ENCODE measurements around the gene FAF2. TPM values are rescaled to one million over a fixed set of nuclear protein-coding genes. Genes with fewer than 3 reads are reported as not detected.

FAF2 gene
- total RNA-seq, 4 donors from 2014 or later: 12.3 to 47.8 (median 32.5) TPM

DNA sequence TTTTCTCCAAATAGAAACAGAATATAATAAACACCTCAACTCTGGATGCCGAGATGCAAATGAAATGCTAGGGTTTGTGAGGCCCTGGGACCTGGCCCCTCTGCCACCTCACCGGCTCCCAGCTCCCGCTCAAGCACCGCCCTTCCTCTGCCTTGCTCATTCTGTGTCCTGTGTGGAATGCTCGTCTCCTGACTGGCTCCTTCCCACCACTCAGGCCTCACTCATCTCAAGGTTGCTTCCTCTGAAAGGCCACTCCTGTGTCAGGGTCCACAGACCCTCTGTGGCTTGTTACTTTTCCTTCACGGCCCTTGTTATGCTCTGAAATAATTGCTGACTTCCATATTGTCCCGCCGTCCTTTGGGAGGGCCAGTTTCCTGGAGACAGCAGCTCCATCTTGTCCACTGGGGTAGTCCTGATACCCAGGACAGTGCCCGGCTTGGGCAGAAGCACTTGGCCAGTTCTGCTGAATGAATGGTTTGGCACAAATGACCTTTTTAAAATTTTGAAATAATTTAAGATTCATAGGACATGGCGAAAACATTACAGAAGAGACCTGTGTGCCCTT lies 73.6 kb downstream of the FAF2 start:
- no peak for DNase-seq
- H3K4me1 ChIP-seq: no peaks in the 10 kb centered on the region
- intact Hi-C loops (cut with DNase I; ENCODE audit: low total_unique reads): no loop called here
- H3K36me3 ChIP-seq: no peaks in the 10 kb centered on the region
- TF ChIP-seq, protein P1, sequence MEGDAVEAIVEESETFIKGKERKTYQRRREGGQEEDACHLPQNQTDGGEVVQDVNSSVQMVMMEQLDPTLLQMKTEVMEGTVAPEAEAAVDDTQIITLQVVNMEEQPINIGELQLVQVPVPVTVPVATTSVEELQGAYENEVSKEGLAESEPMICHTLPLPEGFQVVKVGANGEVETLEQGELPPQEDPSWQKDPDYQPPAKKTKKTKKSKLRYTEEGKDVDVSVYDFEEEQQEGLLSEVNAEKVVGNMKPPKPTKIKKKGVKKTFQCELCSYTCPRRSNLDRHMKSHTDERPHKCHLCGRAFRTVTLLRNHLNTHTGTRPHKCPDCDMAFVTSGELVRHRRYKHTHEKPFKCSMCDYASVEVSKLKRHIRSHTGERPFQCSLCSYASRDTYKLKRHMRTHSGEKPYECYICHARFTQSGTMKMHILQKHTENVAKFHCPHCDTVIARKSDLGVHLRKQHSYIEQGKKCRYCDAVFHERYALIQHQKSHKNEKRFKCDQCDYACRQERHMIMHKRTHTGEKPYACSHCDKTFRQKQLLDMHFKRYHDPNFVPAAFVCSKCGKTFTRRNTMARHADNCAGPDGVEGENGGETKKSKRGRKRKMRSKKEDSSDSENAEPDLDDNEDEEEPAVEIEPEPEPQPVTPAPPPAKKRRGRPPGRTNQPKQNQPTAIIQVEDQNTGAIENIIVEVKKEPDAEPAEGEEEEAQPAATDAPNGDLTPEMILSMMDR (IDR thresholded peaks at IDR 0.05): no peak
- TF ChIP-seq POLR2A (IDR thresholded peaks at IDR 0.05): no peak
- no peak overlapping the region for H3K4me3 ChIP-seq
- H3K27me3 ChIP-seq: no peaks in the 10 kb centered on the region
- H3K9me3 ChIP-seq: no peaks in the 10 kb centered on the region
- no peak overlapping the region for H3K27ac ChIP-seq

DNA sequence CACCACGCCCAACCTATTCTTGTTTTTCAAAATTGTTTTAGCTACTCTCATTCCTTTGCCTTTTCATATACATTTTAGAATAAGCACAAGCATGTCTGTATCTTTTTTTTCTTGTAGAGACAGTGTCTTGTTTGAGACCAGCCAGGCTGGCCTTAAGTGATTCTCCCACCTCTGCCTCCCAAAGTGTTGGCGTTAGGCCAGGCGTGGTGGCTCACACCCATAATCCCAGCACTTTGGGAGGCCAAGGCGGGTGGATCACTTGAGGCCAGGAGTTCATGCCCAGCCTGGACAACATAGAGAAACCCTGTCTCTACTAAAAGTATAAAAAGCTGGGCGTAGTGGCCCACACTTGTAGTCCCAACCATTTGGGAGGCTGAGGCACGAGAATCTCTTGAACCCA lies 76.0 kb downstream of the FAF2 start:
- Histone ChIP-seq H3K36me3 (no peaks in the 10 kb centered on the region), H3K9me3 (no peaks in the 10 kb centered on the region), H3K27me3 (no peaks in the 10 kb centered on the region), H3K4me3 (no peak overlapping the region), H3K27ac (no peak overlapping the region), H3K4me1 (no peaks in the 10 kb centered on the region)
- DNase-seq: no peak
- TF ChIP-seq POLR2A (IDR thresholded peaks at IDR 0.05): no peak
- TF ChIP-seq, protein P1 (IDR thresholded peaks at IDR 0.05): no peak
- intact Hi-C loops (cut with DNase I; ENCODE audit: low total_unique reads): no loop called here

DNA sequence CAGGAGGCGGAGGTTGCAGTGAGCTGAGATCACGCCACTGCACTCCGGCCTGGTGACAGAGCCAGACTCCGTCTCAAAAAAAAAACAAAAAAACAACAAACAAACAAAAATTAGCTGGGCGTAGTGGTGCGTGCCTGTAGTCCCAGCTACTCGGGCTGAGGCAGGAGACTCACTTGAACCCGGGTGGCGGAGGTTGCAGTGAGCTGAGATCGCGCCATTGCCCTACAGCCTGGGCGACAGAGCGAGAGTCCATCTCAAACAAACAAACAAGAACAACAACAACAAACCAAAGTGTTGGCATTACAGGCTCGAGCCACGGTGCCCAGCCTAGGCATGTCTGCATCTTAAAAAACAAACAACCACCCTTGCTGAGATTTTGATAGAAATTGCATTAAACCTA lies 76.8 kb downstream of the FAF2 start:
- no peaks in the 10 kb centered on the region for H3K4me1 ChIP-seq
- no peaks in the 10 kb centered on the region for H3K27me3 ChIP-seq
- no peaks in the 10 kb centered on the region for H3K36me3 ChIP-seq
- TF ChIP-seq, protein P1 (IDR thresholded peaks at IDR 0.05): no peak
- TF ChIP-seq POLR2A (IDR thresholded peaks at IDR 0.05): no peak
- no peaks in the 10 kb centered on the region for H3K9me3 ChIP-seq
- no peak for DNase-seq
- H3K4me3 ChIP-seq: no peak overlapping the region
- H3K27ac ChIP-seq: no peak overlapping the region
- intact Hi-C loops (cut with DNase I; ENCODE audit: low total_unique reads): no loop called here

DNA sequence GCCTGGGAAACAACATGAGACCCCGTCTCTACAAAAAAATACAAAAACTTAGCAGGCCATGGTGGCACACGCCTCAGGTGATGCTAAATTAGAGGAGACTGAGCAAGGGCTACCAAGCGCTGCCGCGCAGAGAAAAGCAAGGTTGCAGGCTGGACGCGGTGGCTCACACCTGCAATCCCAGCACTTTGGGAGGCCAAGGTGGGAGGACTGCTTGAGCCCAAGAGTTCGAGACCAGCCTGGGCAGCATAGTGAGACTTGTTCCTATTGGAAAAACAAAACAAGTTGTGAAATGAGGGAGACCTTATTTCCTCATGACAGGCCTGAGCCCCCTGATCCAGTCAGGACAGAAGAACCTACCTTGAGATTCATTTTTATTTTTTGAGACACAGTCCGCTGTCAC lies 77.5 kb downstream of the FAF2 start:
- Histone ChIP-seq H3K4me3 (no peak overlapping the region), H3K9me3 (no peaks in the 10 kb centered on the region), H3K4me1 (no peaks in the 10 kb centered on the region), H3K27me3 (no peaks in the 10 kb centered on the region), H3K27ac (no peak overlapping the region), H3K36me3 (no peaks in the 10 kb centered on the region)
- no peak for DNase-seq
- intact Hi-C loops (cut with DNase I; ENCODE audit: low total_unique reads): no loop called here
- TF ChIP-seq, protein P1 (IDR thresholded peaks at IDR 0.05): no peak
- no peak for TF ChIP-seq POLR2A (IDR thresholded peaks at IDR 0.05)

DNA sequence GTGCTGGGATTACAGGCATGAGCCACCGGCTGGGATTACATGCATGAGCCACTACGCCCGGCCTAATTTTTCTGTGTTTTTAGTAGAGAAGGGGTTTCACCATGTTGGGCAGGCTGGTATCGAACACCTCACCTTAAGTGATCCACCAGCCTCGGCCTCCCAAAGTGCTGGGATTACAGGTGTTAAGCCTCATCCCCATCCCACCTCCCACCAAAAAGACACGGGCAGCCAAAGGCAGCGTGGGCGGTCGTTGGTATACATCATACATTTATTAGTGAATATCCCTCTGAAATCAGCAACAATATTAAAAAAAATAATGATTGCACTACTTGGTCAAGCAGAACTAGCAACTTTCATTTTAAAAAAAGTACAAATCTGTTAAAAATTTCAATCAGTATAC lies 78.3 kb downstream of the FAF2 start:
- Histone ChIP-seq H3K27ac (no peak overlapping the region), H3K36me3 (no peaks in the 10 kb centered on the region), H3K9me3 (no peaks in the 10 kb centered on the region), H3K4me3 (no peak overlapping the region), H3K27me3 (no peaks in the 10 kb centered on the region), H3K4me1 (no peaks in the 10 kb centered on the region)
- TF ChIP-seq, protein P1 (IDR thresholded peaks at IDR 0.05): no peak
- TF ChIP-seq POLR2A (IDR thresholded peaks at IDR 0.05): no peak
- DNase-seq: no peak
- intact Hi-C loops (cut with DNase I; ENCODE audit: low total_unique reads): no loop called here
